SK-N-SH (cell line): Measurements from ENCODE around the gene VSIG10. TPM values are rescaled to one million over a fixed set of nuclear protein-coding genes. Genes with fewer than 3 reads are reported as not detected.

Experiments used
- CTCF ChIA-PET: fragments of 300-600, 350-600 bp; formaldehyde crosslinking; extraction: SDS; loops from one replicate; lab custom pipeline; 2021; lab: Yijun Ruan, JAX
- POLR2A ChIA-PET: fragments of 350-600 bp; sonication (Branson Sonifier 250); formaldehyde crosslinking; extraction: SDS; loops from one replicate; lab custom pipeline; 2020; ENCODE audit warnings: antibody characterized with exemption, inconsistent platforms; lab: Yijun Ruan, JAX
- DNase-seq: peaks from one replicate; pipeline ENCODE4 v3.0.0; 2012
- H2AFZ ChIP-seq: fragments of 200-600 bp; sonication (generic); 2 replicates; pipeline ENCODE4 v1.8.1; 2016; ENCODE audit warnings: antibody characterized with exemption, mild to moderate bottlenecking, low read depth
- H3F3A ChIP-seq: fragments of 200-600 bp; sonication (generic); replicated peaks from 2 replicates; pipeline ENCODE3; 2016; ENCODE audit warnings: antibody characterized with exemption, mild to moderate bottlenecking; ENCODE audit not compliant: insufficient read depth
- H3K27ac ChIP-seq, 2 experiments: fragments of 200-500 bp in 1 of 2; fragments of 200-600 bp in 1 of 2; sonication (Bioruptor generic) in 1 of 2; sonication (generic), shearing (Covaris generic) in 1 of 2; 2 replicates each; pipeline versions ENCODE4 v1.5.1 to v1.6.1; 2014 to 2016; ENCODE audit warnings: low read depth in 2 of 2, inconsistent platforms in 1 of 2, low read length in 1 of 2, mild to moderate bottlenecking in 1 of 2, mixed read lengths in 1 of 2
- H3K27me3 ChIP-seq: fragments of 200-600 bp; sonication (generic), shearing (Covaris generic); 2 replicates; pipeline ENCODE4 v1.6.1; 2016; ENCODE audit warnings: mixed run types; ENCODE audit not compliant: insufficient read depth
- H3K36me3 ChIP-seq, 2 experiments: fragments of 200-500 bp in 1 of 2; fragments of 200-600 bp in 1 of 2; sonication (Bioruptor generic) in 1 of 2; sonication (generic) in 1 of 2; replicated peaks in 1 of 2; 2 replicates each; pipeline versions ENCODE3 to v1.5.1; 2014 to 2016; ENCODE audit warnings: low read length in 1 of 2, mild to moderate bottlenecking in 1 of 2; ENCODE audit not compliant: insufficient read depth in 2 of 2, control insufficient read depth in 1 of 2
- H3K4me1 ChIP-seq, 2 experiments: fragments of 200-500 bp in 1 of 2; fragments of 200-600 bp in 1 of 2; sonication (Bioruptor generic) in 1 of 2; sonication (generic), shearing (Covaris generic) in 1 of 2; 2 replicates each; pipeline versions ENCODE4 v1.5.1 to v1.6.1; 2014 to 2016; ENCODE audit warnings: low read depth in 1 of 2, low read length in 1 of 2, mixed run types in 1 of 2; ENCODE audit not compliant: insufficient read depth in 2 of 2, control insufficient read depth in 1 of 2
- H3K4me2 ChIP-seq: fragments of 200-600 bp; sonication (generic), shearing (Covaris generic); 2 replicates; pipeline ENCODE4 v1.6.1; 2017; ENCODE audit warnings: mixed run types
- H3K4me3 ChIP-seq, 2 experiments: fragments of 200-500 bp in 1 of 2; fragments of 200-600 bp in 1 of 2; sonication (Bioruptor generic) in 1 of 2; sonication (generic), shearing (Covaris generic) in 1 of 2; 2 replicates each; pipeline versions ENCODE4 v1.5.1 to v1.8.1; 2014 to 2016; ENCODE audit warnings: low read depth in 2 of 2, inconsistent platforms in 1 of 2, low read length in 1 of 2, mild to moderate bottlenecking in 1 of 2, mixed read lengths in 1 of 2, moderate library complexity in 1 of 2
- H3K79me2 ChIP-seq: fragments of 200-600 bp; sonication (generic); 2 replicates; pipeline ENCODE4 v1.8.1; 2017; ENCODE audit warnings: mild to moderate bottlenecking; ENCODE audit not compliant: insufficient read depth
- H3K9ac ChIP-seq: fragments of 200-600 bp; sonication (generic); 2 replicates; pipeline ENCODE4 v1.6.1; 2017; ENCODE audit warnings: mixed run types
- H3K9me2 ChIP-seq: fragments of 200-600 bp; sonication (generic); 2 replicates; pipeline ENCODE4 v1.6.1; 2017; ENCODE audit warnings: mixed run types
- H3K9me3 ChIP-seq: fragments of 200-600 bp; sonication (generic); 2 replicates; pipeline ENCODE4 v1.6.1; 2017; ENCODE audit warnings: mixed run types, mild to moderate bottlenecking, moderate library complexity
- H4K20me1 ChIP-seq: fragments of 200-600 bp; sonication (generic); 2 replicates; pipeline ENCODE4 v1.6.1; 2017; ENCODE audit warnings: mild to moderate bottlenecking, mixed run types; ENCODE audit not compliant: insufficient read depth
- CHD2 ChIP-seq: fragments of 150-350 bp; IDR thresholded peaks from 2 replicates; pipeline ENCODE4 v1.6.1; 2018; ENCODE audit warnings: low read length; ENCODE audit not compliant: partially characterized antibody
- EP300 ChIP-seq, 2 experiments: IDR thresholded peaks; 2 replicates each; pipeline versions ENCODE4 v1.4.0 to v1.6.1; 2012; ENCODE audit warnings: borderline replicate concordance in 1 of 2, low read depth in 1 of 2, low read length in 1 of 2
- EZH2phosphoT487 ChIP-seq: fragments of 200-600 bp; sonication (generic); IDR thresholded peaks from 2 replicates; pipeline ENCODE4 v1.6.1; 2017; ENCODE audit warnings: low read depth, mixed run types, mild to moderate bottlenecking, antibody characterized with exemption, moderate library complexity, borderline replicate concordance
- FOSL2 ChIP-seq: IDR thresholded peaks from 2 replicates; pipeline ENCODE4 v1.4.0; 2012; ENCODE audit warnings: low read depth, mild to moderate bottlenecking, moderate library complexity, borderline replicate concordance
- FOXJ3 ChIP-seq: sonication (generic); formaldehyde crosslinking; IDR thresholded peaks from 2 replicates; pipeline ENCODE4 v1.5.1; 2020; ENCODE audit warnings: mild to moderate bottlenecking, missing genetic modification reagents
- FOXM1 ChIP-seq: IDR thresholded peaks from 2 replicates; pipeline ENCODE4 v1.4.0; 2012; ENCODE audit warnings: low read depth, mild to moderate bottlenecking
- GABPA ChIP-seq: IDR thresholded peaks from 2 replicates; pipeline ENCODE4 v1.4.0; 2012; ENCODE audit warnings: low read depth, mild to moderate bottlenecking
- GATA2 ChIP-seq: sonication (generic); formaldehyde crosslinking; IDR thresholded peaks from 2 replicates; pipeline ENCODE4 v1.5.0; 2020; ENCODE audit warnings: mild to moderate bottlenecking, missing genetic modification reagents
- MXI1 ChIP-seq: IDR thresholded peaks from 2 replicates; pipeline ENCODE4 v1.6.1; 2012; ENCODE audit warnings: mild to moderate bottlenecking, low read depth, low read length, improper control_type of control experiment
- PBX3 ChIP-seq: IDR thresholded peaks from 2 replicates; pipeline ENCODE4; 2012
- POLR2AphosphoS5 ChIP-seq: IDR thresholded peaks from 2 replicates; pipeline ENCODE4 v1.6.1; 2012; ENCODE audit warnings: low read depth, low read length
- RXRA ChIP-seq: IDR thresholded peaks from 2 replicates; pipeline ENCODE4 v1.4.0; 2012; ENCODE audit warnings: low read depth, mild to moderate bottlenecking, borderline replicate concordance
- SIN3A ChIP-seq: IDR thresholded peaks from 2 replicates; pipeline ENCODE4 v1.6.1; 2012; ENCODE audit warnings: low read depth, mild to moderate bottlenecking, low read length, moderate library complexity, borderline replicate concordance
- SMC3 ChIP-seq: IDR thresholded peaks from 2 replicates; pipeline ENCODE4 v1.6.1; 2012; ENCODE audit warnings: low read depth, low read length, improper control_type of control experiment
- TAF1 ChIP-seq: IDR thresholded peaks from 2 replicates; pipeline ENCODE4 v1.6.1; 2012; ENCODE audit warnings: low read depth, mild to moderate bottlenecking, low read length, moderate library complexity, borderline replicate concordance
- TCF12 ChIP-seq: IDR thresholded peaks from 2 replicates; pipeline ENCODE4 v1.4.0; 2012
- TEAD4 ChIP-seq: IDR thresholded peaks from 2 replicates; pipeline ENCODE4 v1.4.0; 2012; ENCODE audit warnings: mild to moderate bottlenecking, borderline replicate concordance; ENCODE audit not compliant: insufficient read depth
- WGBS: methylation state at CpG from one replicate; pipeline ENCODE4 v1.1.6; 2017; ENCODE audit warnings: low lambda C conversion rate; 5-methylcytosine and 5-hydroxymethylcytosine counted together
- polyA plus RNA-seq, 3 experiments: library from polyadenylated mRNA; depleted of rRNA; stranded (reverse); fragments of >200 nt; gene quantifications; 2 replicates each; pipeline ENCODE4 v1.2.3, GENCODE V29; 2012
- TF ChIP-seq, protein P1 (sequence below): fragments of 200-600 bp; sonication (generic); IDR thresholded peaks from 2 replicates; pipeline ENCODE4 v1.6.1; 2017; ENCODE audit warnings: antibody characterized with exemption, mild to moderate bottlenecking, moderate library complexity
- TF ChIP-seq, protein P2 (sequence below): IDR thresholded peaks from 2 replicates; pipeline ENCODE4 v1.4.0; 2012; ENCODE audit warnings: low read depth

Gene VSIG10
- polyA plus RNA-seq, 1 of the 3 experiments (the other 2 are of a cell fraction): 12.5 TPM

GRCh38 chr12:118140825-118141224 lies 37.0 kb upstream of the VSIG10 start:
- H3K79me2 ChIP-seq: peaks cover 30% of the 10 kb centered on the region
- no peak overlapping the region for H3K4me2 ChIP-seq
- TF ChIP-seq FOSL2 (no peak), SMC3 (no peak), TEAD4 (no peak), GABPA (no peak), EP300 (IDR thresholded peaks at IDR 0.05; ENCODE audit: borderline replicate concordance in 1 of 2, low read depth in 1 of 2, low read length in 1 of 2) (no peak), TAF1 (no peak), MXI1 (no peak), EZH2phosphoT487 (no peak), TCF12 (no peak), RXRA (no peak), FOXJ3 (CRISPR knock-in tag) (no peak), POLR2AphosphoS5 (no peak), SIN3A (no peak), CHD2 (no peak), PBX3 (no peak), FOXM1 (no peak), GATA2 (CRISPR knock-in tag) (no peak)
- TF ChIP-seq, protein P1, sequence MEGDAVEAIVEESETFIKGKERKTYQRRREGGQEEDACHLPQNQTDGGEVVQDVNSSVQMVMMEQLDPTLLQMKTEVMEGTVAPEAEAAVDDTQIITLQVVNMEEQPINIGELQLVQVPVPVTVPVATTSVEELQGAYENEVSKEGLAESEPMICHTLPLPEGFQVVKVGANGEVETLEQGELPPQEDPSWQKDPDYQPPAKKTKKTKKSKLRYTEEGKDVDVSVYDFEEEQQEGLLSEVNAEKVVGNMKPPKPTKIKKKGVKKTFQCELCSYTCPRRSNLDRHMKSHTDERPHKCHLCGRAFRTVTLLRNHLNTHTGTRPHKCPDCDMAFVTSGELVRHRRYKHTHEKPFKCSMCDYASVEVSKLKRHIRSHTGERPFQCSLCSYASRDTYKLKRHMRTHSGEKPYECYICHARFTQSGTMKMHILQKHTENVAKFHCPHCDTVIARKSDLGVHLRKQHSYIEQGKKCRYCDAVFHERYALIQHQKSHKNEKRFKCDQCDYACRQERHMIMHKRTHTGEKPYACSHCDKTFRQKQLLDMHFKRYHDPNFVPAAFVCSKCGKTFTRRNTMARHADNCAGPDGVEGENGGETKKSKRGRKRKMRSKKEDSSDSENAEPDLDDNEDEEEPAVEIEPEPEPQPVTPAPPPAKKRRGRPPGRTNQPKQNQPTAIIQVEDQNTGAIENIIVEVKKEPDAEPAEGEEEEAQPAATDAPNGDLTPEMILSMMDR: no peak
- TF ChIP-seq, protein P2, sequence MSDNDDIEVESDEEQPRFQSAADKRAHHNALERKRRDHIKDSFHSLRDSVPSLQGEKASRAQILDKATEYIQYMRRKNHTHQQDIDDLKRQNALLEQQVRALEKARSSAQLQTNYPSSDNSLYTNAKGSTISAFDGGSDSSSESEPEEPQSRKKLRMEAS: no peak
- H3K4me1 ChIP-seq: peaks cover 0 to 4% of the 10 kb centered on the region in 2 experiments; a peak in 1 of 4 replicates
- H3K9me2 ChIP-seq: no peaks in the 10 kb centered on the region
- H3K4me3 ChIP-seq: no peak overlapping the region
- no peaks in the 10 kb centered on the region for H3K9me3 ChIP-seq
- no peaks in the 10 kb centered on the region for H3K27me3 ChIP-seq
- 0 out of 2 replicates have a peak, but pooled peaks cover 3% of the 10 kb centered on the region for H4K20me1 ChIP-seq
- CTCF ChIA-PET: interaction anchor here (3.6 kb wide), 1 partner anchor 235 kb away, joined by 20 read pairs; the partner anchor contains the start of gene SUDS3
- POLR2A ChIA-PET: no interaction called here
- peaks cover 36 to 48% of the 10 kb centered on the region in 2 experiments for H3K36me3 ChIP-seq
- no peak for DNase-seq
- peaks cover 3% of the 10 kb centered on the region for H3F3A ChIP-seq
- WGBS: 98% methylated on average over 8 of the region's 8 CpGs
- H3K27ac ChIP-seq: no peak overlapping the region
- no peak overlapping the region for H3K9ac ChIP-seq
- no peak overlapping the region for H2AFZ ChIP-seq
